GM19035 (cell line): ENCODE results near the gene UNC5A.
"Not testable (repeated sequence)": the region's sequence is repeated elsewhere in the genome, so short reads cannot be mapped to it uniquely, and the experiment has no call there.

Source experiments
- ATAC-seq: cut with Tn5 transposase; IDR thresholded peaks from one replicate; pipeline ENCODE4 v1.9.1; 2021; ENCODE audit not compliant: unreplicated experiment

Gene UNC5A

DNA sequence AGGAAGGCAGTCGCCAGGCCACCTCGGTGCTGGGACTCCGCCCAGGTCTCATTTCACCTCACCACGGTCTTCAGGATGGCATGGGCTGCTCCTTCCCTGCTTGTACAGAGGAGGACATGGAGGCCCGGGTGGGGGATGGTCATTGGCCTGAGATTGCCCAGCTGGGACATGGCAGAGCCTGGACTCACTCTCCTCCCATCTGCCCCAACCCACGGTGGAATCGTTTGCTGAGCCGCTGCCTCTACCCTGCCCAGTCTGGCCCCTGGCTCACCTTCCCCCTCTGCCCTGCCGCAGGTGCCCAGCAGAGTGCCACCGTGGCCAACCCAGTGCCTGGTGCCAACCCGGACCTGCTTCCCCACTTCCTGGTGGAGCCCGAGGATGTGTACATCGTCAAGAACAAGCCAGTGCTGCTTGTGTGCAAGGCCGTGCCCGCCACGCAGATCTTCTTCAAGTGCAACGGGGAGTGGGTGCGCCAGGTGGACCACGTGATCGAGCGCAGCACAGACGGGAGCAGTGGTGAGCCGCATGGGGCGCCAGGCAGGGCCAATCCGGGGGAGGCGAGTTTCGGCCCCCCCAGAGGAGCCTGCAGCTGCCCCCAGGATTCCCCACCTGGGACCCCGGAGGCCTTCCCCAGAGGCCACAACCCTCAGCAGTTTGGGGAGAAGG lies 52.1 kb downstream of the UNC5A start:
- ATAC-seq: no peak

DNA sequence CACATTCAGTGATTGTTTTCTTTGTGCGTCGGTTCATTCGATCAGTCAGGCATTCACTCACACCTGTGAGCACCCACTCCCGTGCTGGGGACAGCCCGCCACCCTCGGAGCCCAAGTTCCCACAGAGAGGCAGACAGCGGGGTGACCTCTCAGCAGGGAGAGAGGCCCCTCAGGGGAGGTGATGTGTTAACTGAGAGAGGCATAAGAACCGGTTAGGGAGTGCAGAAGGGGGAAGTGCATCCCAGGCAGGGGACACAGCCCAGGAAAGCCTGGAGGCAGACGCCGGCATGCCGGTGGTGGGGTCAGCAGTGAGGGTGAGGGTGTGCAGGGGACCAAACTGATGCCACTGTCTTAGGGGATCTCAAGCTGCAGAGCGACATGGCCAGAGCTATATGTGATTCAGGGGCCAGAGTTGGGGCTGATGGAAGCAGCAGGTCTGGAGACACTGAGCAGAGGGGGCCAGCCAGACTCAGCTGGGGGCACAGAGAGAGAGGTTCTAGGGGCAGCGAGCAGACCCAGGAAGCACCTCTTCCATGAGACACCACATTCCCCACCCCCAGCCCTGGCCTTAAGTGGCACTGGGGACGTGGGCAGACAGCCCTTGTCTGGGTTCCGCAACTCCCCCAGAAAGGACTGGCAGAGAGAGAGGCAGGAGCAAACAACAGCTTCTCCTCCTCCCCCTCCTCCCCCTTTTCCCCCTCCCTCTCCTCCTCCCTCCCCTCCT lies 52.8 kb downstream of the UNC5A start:
- ATAC-seq: no peak

DNA sequence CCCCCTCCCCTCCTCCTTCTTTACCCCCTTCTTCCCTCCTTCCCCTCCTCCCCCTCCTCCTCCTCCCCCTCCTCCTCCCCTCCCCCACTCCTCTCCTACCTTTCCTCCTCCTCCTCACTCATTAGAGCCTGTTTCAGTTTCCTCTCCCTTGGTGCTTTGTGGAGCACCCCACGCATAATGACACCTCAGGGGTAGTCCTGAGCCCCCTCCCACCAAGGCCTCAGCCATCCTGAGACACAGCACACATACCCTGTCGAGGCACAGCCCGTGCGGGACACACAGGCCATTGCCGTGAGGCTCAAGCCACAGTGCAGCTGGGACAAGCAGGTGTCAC lies 53.4 kb downstream of the UNC5A start:
- ATAC-seq: no peak

DNA sequence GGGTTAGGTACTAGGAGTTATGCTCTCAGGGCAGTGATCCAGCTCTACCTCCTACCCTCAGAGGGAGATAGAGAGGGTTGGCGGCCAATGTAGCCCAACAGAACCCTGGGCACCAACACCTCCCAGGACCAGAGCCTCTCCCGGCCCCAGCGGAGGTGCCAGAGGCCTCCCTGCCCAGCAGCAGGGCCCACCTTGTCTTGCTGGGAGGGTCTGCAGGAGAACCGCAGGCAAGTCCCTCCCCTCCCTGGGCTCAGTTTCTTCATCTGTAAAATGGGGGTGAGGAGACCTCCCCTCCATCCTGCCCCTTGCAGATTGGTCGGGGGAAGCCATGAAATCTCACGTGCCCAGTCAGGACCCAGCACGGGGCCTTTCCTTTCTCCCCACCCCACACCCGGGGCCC lies 54.4 kb downstream of the UNC5A start:
- ATAC-seq: no peak

DNA sequence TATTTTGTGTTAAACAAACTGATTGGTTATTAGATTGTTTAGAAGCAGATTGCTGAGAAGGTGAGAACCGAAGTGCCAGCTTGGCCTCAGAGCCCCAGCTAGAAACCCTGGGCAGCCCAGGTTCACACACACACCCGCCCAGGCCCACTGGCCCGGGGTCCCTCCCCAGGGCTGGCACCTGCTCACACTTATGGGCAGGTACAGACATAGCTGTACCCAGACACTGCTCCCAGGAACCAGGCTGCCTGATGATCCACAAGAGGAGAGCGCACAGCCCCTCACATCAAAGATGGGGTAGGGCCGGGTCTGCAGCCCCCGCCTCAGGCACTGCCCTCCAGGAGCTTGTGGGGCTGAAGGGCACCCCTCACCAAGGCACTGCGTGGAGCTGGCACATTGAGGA lies 55.6 kb downstream of the UNC5A start:
- ATAC-seq: no peak

DNA sequence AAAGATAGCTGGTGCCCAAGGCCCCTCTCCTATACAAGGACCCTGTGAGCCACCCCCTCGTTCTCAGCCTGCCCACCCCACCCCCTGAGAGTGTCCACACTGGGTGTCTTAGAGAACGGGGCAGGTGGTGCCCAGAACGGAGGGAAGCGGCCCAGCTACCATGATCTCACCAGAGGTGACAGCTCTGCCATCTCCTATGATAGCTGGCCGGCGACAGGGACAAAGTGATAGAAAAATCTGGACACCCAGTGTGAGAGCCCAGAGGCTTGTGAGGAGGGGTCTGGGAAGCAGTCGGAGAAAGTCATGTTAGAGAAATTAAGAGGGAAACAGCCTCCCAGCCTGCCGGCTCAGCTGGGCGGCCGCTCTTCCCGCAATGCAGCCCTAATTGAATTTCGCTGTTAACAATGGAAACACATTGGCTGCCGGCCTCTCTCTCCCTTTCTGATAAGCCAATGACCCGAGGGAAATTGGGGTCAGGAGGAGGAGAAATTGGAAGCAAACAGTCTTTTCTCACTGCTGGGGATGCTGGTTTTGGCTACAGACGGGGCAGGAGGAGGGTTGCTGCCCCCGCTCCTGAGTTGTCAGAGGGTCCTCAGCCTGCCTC lies 56.5 kb downstream of the UNC5A start:
- ATAC-seq: no peak

DNA sequence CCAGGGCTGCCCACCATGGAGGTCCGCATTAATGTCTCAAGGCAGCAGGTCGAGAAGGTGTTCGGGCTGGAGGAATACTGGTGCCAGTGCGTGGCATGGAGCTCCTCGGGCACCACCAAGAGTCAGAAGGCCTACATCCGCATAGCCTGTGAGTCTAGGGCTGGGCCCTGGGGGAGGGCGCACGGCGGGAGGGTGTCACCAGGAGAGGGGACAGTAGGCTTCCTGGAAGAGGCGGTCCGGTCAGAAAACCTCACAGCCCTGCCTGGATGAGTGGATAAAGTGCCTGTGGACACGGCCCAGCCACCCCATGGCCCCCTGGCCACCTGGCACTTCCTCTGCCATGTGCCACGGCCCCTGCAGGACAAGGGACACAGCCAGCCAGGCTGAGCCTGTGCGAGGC lies 57.8 kb downstream of the UNC5A start:
- no peak for ATAC-seq

DNA sequence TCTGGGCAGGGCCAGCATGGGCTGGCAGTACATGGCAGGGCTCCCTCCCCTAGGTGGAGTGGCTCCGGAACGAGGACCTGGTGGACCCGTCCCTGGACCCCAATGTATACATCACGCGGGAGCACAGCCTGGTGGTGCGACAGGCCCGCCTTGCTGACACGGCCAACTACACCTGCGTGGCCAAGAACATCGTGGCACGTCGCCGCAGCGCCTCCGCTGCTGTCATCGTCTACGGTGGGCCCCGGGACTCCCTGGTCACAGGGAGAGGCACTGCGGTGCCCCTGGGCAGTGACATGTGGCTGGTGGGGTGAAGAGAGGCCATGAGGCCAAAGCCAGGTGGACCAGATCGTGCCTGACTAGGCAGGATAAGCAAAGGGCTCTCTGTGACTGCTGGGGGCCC lies 58.4 kb downstream of the UNC5A start:
- no peak for ATAC-seq

DNA sequence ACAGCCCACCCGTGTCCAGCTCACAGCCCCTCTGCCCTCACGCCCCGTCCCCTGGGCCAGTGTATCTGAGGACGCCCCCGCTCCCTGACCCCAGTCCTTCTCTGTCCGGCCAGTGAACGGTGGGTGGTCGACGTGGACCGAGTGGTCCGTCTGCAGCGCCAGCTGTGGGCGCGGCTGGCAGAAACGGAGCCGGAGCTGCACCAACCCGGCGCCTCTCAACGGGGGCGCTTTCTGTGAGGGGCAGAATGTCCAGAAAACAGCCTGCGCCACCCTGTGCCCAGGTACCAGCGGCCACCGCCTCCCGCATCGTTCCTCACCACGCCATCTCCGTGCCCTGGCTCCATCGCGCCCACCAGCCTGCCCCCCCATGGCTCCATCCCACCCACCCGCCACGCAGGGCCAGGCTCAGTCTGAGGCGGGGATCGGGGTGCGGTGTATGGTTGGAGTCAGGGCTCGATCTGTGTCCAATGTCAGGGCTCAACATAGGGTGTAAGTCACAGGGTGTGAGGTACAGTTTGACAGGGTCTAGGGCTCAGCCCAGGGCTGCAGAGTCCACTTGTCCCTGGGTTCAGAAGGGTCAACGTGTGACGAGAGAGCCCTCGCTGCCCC lies 59.2 kb downstream of the UNC5A start:
- no peak for ATAC-seq

DNA sequence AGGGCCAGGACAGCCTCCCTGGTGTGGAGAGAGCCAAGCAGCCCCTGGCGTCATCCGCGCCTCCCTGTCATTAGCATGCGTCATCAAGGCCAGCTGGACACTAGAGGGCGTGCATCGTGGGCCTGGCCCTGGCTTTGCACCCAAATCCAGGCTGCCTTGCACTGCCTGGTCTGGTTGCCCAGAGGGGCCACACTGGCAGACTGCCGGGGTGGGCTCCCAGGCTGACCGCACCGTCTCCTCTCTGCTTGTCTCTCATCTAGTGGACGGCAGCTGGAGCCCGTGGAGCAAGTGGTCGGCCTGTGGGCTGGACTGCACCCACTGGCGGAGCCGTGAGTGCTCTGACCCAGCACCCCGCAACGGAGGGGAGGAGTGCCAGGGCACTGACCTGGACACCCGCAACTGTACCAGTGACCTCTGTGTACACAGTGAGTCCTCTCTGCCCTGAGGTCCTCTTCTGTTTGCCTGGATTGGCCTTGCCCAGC lies 59.8 kb downstream of the UNC5A start:
- ATAC-seq: no peak

DNA sequence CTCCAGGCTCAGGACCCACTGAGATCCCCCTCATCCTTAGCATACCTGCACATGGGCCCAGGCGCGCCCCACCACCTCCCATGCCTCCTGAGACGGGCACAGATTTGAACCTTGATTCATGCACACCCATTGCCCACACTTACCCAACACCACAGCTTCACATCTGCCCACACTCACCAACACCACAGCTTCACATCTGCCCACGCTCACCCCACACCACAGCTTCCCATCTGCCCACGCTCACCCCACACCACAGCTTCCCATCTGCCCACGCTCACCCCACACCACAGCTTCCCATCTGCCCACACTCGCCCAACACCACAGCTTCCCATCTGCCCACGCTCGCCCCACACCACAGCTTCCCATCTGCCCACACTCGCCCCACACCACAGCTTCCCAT lies 60.3 kb downstream of the UNC5A start:
- not testable (repeated sequence) for ATAC-seq

DNA sequence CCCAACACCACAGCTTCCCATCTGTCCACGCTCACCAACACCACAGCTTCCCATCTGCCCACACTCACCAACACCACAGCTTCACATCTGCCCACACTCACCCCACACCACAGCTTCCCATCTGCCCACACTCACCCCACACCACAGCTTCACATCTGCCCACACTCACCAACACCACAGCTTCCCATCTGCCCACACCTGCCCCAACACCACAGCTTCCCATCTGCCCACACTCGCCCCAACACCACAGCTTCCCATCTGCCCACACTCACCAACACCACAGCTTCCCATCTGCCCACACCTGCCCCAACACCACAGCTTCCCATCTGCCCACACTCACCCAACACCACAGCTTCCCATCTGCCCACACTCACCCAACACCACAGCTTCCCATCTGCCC lies 62.2 kb downstream of the UNC5A start:
- not testable (repeated sequence) for ATAC-seq

DNA sequence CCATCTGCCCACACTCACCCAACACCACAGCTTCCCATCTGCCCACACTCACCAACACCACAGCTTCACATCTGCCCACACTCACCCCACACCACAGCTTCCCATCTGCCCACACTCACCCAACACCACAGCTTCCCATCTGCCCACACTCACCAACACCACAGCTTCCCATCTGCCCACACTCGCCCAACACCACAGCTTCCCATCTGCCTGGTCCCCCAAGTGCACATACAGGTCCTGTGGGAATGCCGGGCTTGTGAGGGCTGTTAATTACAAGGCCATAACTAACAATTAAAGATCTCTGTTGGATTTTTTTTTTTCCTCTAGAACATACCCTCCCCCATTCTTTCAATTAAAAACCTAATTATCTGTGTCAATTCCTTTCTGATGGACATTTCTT lies 62.7 kb downstream of the UNC5A start:
- not testable (repeated sequence) for ATAC-seq

DNA sequence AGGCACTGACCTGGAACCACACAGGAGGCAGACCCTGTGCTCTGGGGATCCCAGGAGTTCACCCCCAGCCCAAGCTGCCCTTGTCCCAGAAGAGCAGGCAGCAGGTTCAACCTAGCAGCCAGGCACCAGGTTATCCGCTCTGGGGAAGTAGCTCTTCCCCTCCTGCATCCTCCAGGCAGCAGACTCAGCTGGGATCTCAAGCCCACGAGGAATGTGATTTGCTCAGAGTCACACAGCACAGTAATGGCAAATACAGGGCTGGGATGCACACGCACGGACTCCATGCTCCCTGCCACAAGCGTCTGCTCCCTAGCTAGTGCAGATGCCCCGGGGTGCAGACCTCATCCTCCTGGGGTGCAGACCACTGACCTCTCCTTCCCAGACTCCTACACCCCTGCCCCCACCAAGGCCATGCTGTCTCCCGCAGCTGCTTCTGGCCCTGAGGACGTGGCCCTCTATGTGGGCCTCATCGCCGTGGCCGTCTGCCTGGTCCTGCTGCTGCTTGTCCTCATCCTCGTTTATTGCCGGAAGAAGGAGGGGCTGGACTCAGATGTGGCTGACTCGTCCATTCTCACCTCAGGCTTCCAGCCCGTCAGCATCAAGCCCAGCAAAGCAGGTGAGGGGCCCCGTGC lies 63.3 kb downstream of the UNC5A start:
- ATAC-seq: no peak

DNA sequence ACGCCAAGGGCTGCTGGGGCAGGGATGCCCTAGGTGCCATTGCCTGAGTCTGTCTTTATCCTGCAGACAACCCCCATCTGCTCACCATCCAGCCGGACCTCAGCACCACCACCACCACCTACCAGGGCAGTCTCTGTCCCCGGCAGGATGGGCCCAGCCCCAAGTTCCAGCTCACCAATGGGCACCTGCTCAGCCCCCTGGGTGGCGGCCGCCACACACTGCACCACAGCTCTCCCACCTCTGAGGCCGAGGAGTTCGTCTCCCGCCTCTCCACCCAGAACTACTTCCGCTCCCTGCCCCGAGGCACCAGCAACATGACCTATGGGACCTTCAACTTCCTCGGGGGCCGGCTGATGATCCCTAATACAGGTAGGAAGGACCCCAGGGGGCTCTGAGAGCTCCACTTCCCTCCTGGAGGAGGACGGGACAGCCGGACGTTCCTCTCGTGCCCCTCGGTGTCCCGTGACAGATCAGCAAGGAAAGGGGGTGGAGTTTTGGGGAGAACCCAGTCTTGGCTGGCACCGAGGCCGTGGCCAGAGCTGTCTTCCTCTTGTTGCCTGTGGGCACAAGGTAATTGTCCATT lies 63.9 kb downstream of the UNC5A start:
- ATAC-seq: no peak

DNA sequence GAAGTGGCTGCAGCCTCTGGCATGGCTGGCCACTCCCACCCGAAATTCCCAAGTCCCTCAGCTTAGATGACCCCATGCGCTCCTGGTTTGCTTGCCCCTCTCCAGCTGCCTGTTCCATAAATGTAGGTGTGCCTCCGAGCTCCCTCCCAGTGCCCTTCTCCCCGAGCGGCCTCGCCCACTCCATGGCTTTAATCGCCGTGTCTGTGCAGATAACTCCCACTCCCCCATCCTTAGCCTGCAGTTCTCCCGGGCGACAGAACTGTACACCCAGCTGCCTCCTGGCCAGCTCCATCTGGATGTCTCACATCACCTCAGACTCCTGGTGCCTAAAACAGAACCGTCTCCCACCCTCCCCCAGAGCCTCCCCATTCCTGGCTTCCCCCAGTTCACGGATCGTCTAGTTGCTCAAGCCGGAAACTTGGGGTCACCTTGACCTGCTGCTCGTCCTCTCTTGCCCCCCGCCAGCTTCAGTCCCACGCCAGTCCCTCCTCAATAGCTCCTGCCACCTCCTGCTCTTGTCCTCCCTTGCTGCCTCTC lies 64.7 kb downstream of the UNC5A start:
- ATAC-seq: no peak

DNA sequence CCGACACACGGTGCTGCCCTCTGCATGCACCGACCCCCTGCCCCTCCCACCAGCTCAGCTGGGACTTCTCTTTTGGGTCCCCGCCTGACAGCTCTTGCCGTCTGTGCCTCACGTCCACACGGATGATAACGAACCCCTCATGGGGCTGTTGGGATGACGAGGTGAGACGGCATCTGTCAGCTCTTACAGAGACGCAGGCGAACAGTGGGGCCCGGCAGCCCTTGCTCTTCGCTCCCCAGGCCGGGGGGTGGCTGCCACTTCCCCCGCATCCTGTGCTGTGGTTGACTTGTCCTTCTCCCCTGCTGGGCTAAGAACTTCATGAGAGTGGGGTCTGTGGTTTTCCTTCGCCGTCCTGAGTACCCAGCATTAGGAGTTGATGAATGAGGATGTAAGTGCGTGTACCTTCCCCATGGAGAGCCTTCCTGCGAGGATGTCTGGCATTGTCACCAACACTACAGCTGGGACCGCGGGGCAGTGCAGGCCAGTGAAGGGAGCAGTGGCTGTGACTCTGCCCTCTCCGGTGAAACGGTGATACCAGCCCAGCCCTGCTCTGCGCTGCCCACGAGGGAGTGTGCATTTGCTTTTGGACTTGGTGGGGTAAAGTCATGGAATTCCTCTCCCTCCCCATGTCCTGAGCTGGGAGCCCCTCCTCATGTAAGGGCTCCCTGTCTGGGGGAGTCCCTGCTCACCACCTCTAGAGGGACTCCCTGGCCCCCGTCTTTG lies 65.6 kb downstream of the UNC5A start:
- no peak for ATAC-seq

DNA sequence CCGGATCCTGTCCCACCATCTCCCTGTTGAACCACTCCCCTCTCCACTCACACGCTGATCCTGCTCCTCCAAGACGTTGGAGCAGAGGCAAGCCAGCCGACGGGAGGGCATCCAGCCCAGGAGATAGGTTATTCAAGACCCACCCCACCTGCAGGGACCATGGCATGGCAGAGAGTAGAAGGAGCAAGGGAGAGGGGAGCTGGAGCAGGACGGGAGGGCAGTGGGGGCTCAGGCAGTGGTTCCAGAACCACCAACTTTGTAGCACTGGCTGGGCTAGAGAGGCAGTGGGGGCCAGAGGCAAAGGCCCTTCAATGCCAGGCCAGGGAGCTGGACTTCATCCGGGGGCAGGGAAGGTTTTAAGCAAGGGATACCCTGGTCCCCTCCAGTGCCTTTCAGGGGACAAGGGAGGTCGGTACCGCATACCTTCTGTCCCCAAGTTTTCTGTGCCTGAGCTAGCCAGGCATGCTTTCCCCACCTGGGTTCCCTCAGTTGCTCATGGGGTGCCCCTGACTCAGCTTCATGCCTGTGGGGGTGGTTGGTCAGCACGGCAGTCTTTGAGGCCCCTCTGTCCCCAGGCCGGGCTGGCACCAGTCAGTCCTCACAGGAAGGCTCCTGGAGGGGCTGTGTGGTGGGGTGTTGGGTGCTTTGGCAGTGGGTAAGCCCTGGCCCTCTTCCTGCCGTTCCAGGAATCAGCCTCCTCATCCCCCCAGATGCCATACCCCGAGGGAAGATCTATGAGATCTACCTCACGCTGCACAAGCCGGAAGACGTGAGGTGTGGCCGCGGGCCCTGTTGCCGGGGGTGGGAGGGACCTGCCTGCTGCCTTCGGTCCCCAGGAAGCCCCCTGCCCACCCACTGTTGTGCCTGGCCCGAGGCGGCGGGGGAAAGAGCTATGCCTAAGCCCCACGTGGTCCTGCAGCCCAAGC lies 66.4 kb downstream of the UNC5A start:
- no peak for ATAC-seq

DNA sequence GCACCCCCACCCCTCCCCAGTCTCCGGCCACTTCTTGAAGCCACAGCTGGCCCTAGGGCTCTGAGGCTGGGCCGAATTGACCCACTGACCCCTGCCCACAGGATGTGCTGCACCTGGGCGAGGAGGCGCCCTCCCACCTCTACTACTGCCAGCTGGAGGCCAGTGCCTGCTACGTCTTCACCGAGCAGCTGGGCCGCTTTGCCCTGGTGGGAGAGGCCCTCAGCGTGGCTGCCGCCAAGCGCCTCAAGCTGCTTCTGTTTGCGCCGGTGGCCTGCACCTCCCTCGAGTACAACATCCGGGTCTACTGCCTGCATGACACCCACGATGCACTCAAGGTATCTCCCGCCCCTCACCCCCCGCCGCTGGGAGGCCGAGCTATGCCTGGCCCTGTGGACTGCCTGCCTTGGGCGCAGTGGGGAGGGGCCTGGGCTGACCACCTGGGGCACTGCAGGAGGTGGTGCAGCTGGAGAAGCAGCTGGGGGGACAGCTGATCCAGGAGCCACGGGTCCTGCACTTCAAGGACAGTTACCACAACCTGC lies 67.5 kb downstream of the UNC5A start:
- ATAC-seq: no peak
